ENCODE measurements around the gene GTF3C5. TPM values are rescaled to one million over a fixed set of nuclear protein-coding genes. Genes with fewer than 3 reads are reported as not detected.

Gene GTF3C5
- total RNA-seq, 1 experiment from 2014 or later: 90.7 TPM

GRCh38 chr9:133028221-133028620 lies 2.6 kb upstream of the GTF3C5 start:
- no peak for DNase-seq (ENCODE audit: low read depth)

- DNase-seq (ENCODE audit: low read depth): no peak
These were observed 842 bp upstream of the GTF3C5 start for GRCh38 chr9:133029994-133030316.

GRCh38 chr9:133031130-133031422 lies 279 bp downstream of the GTF3C5 start:
- DNase-seq (ENCODE audit: low read depth): no peak

- DNase-seq (ENCODE audit: low read depth): peak; percentile 24
These were observed 707 bp downstream of the GTF3C5 start for GRCh38 chr9:133031496-133031911.

GRCh38 chr9:133032171-133032570 lies 1.4 kb downstream of the GTF3C5 start:
- DNase-seq (ENCODE audit: low read depth): no peak

- DNase-seq (ENCODE audit: low read depth): no peak
These were observed 4.9 kb downstream of the GTF3C5 start for GRCh38 chr9:133035669-133036068.

- no peak for DNase-seq (ENCODE audit: low read depth)
These were observed 7.1 kb downstream of the GTF3C5 start for GRCh38 chr9:133037775-133038515.

GRCh38 chr9:133040892-133041479 lies 10.2 kb downstream of the GTF3C5 start:
- DNase-seq (ENCODE audit: low read depth): peak; percentile 37

GRCh38 chr9:133041958-133042357 lies 11.2 kb downstream of the GTF3C5 start:
- no peak for DNase-seq (ENCODE audit: low read depth)

- DNase-seq (ENCODE audit: low read depth): no peak
These were observed 11.9 kb downstream of the GTF3C5 start for GRCh38 chr9:133042676-133043075.

GRCh38 chr9:133043449-133044035 lies 12.7 kb downstream of the GTF3C5 start:
- no peak for DNase-seq (ENCODE audit: low read depth)

GRCh38 chr9:133044125-133044524 lies 13.3 kb downstream of the GTF3C5 start:
- no peak for DNase-seq (ENCODE audit: low read depth)

- no peak for DNase-seq (ENCODE audit: low read depth)
These were observed 13.9 kb downstream of the GTF3C5 start for GRCh38 chr9:133044661-133045060.

GRCh38 chr9:133045132-133045531 lies 14.3 kb downstream of the GTF3C5 start:
- no peak for DNase-seq (ENCODE audit: low read depth)

GRCh38 chr9:133046196-133046899 lies 15.6 kb downstream of the GTF3C5 start:
- no peak for DNase-seq (ENCODE audit: low read depth)

GRCh38 chr9:133046900-133047295 lies 16.1 kb downstream of the GTF3C5 start:
- DNase-seq (ENCODE audit: low read depth): no peak

GRCh38 chr9:133048595-133048994 lies 17.8 kb downstream of the GTF3C5 start:
- DNase-seq (ENCODE audit: low read depth): no peak

- no peak for DNase-seq (ENCODE audit: low read depth)
These were observed 18.2 kb downstream of the GTF3C5 start for GRCh38 chr9:133049043-133049442.

- no peak for DNase-seq (ENCODE audit: low read depth)
These were observed 19.3 kb downstream of the GTF3C5 start for GRCh38 chr9:133050142-133050541.

GRCh38 chr9:133050781-133051180 lies 20.0 kb downstream of the GTF3C5 start:
- DNase-seq (ENCODE audit: low read depth): no peak

- no peak for DNase-seq (ENCODE audit: low read depth)
These were observed 20.6 kb downstream of the GTF3C5 start for GRCh38 chr9:133051281-133051900.

GRCh38 chr9:133051966-133052539 lies 21.3 kb downstream of the GTF3C5 start:
- DNase-seq (ENCODE audit: low read depth): no peak

Measured in HT1080 (cell line).